Kidney epithelial cell (primary cell): Measurements from ENCODE around the gene NAP1L5. TPM values are rescaled to one million over a fixed set of nuclear protein-coding genes. Genes with fewer than 3 reads are reported as not detected.

Experiments
- DNase-seq: peaks from one replicate; pipeline ENCODE4 v3.0.0-alpha.2; 2010; ENCODE audit warnings: low read depth
- H3K27me3 ChIP-seq: 2 replicates; pipeline ENCODE4 v1.6.0; 2011; ENCODE audit warnings: low read length; ENCODE audit not compliant: control insufficient read depth, insufficient read depth
- H3K36me3 ChIP-seq: 2 replicates; pipeline ENCODE4 v1.5.1; 2011; ENCODE audit warnings: low read length; ENCODE audit not compliant: control insufficient read depth, insufficient read depth
- H3K4me3 ChIP-seq: 2 replicates; pipeline ENCODE4 v1.5.1; 2011; ENCODE audit warnings: low read depth, mild to moderate bottlenecking, control low read depth, low read length
- CTCF ChIP-seq: IDR thresholded peaks from 2 replicates; pipeline ENCODE4 v1.5.1; 2011; ENCODE audit warnings: mild to moderate bottlenecking, moderate library complexity, low read length, control low read depth, inconsistent platforms; ENCODE audit not compliant: insufficient read depth, poor library complexity, severe bottlenecking
- total RNA-seq: library from RNA; depleted of rRNA; stranded (reverse); fragments of >200 nt; gene quantifications from 2 replicates; pipeline ENCODE4 v1.2.3, GENCODE V29; 2015

NAP1L5 gene
- 0.96 and 2.5 TPM in 2 replicates for total RNA-seq

DNA sequence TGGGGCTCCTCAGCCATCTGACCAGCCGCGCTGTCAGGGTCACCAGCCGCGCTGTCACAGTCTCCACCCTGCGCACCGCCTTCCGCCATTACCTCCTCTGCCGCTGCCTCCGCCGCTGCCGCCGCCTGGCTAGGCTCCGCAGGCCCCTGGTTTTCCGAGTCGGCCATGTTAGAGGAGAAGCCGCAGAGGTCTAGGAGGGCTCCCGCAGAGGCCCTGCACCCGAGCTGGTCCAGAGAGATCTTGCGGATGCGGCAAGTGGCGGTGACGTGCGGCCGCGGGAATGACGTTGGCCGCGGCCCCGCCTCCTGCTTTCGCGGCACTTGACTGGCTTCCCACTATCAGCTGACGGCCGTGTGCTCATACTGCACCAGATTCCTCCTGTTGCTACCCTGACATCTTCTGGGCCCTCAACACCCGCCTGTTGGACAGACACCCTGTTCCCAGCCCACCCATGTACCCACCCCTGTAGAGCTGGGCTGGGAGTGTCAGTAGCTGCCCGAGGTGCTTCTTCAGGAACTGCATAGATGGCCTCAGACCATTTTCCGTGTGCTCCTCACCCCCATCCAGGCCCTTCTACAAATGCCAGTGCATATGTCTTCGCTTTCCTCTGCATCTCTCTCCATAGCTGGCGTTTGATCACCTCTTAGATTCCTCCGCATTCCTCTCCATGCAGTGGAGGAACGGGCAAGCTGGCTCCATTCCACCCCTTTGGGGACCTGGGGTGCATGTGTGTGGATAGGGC lies at the start of gene NAP1L5:
NAP1L5 (minus strand) TSS at position 242 of the 742 bp plus-strand sequence; CDS start at position 167, 75 bp downstream.
- H3K27me3 ChIP-seq: no peaks in the 10 kb centered on the region
- peak within 1 kb of the TSS; percentile 67 for H3K4me3 ChIP-seq
- no peak for TF ChIP-seq CTCF
- no peak for DNase-seq
- no peaks in the 10 kb centered on the region for H3K36me3 ChIP-seq

DNA sequence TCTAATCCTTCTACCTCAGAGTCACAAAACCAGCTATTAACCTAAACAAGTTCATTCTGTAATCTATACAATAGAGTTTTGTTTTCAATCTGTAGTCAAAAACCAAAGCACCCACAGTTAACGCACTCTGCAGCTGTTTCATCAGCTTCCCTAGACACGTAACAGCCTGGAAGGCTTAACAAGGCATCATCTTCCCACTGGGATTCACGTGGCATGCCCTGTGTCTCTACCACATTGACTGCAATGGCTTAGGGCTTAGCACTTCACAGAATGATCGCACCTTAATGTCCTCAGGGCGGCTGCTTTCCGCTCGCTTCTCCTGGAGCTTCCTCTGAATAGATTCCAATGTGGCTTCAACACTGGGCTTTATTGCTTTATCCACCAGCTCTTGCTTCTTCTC lies 49.7 kb upstream of the NAP1L5 start:
- no peak for TF ChIP-seq CTCF
- no peaks in the 10 kb centered on the region for H3K36me3 ChIP-seq
- H3K27me3 ChIP-seq: no peaks in the 10 kb centered on the region
- no peak for DNase-seq
- H3K4me3 ChIP-seq: no peak overlapping the region

- no peak for TF ChIP-seq CTCF
- DNase-seq: no peak
- Histone ChIP-seq H3K4me3 (no peak overlapping the region), H3K36me3 (no peaks in the 10 kb centered on the region), H3K27me3 (no peaks in the 10 kb centered on the region)
Observed at GRCh38 chr4:88746206-88746605, 48.6 kb upstream of the NAP1L5 start.

DNA sequence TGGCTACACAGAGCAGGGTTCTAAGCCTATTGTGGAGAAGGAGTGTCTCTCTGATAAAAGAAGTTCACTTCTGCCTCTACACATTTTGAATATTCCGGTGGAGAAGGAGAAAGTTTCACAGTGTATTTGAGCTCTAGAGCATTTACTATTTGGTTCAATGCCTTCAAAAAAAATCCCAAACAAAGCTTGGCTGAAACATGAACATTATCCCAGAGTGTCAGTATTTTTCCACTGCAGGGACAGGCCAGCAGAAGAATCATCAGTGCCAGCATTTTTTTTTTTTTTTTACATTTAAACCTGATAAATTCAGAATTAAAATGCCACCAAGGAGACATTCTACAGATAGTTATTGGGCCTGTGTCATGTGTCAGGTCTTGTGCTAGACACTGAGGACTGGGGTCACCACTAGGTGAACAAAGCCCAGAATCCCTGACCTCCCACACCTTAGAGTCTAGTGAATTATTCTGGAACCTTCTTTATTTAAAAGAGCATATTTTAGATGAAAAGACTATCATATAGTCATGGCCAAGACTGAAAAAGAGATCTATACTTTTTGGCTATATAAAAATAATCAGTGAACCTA lies 48.0 kb upstream of the NAP1L5 start:
- H3K4me3 ChIP-seq: no peak overlapping the region
- no peak for TF ChIP-seq CTCF

GRCh38 chr4:88745175-88745574 lies 47.5 kb upstream of the NAP1L5 start:
- no peak overlapping the region for H3K4me3 ChIP-seq
- TF ChIP-seq CTCF: no peak
- H3K36me3 ChIP-seq: no peaks in the 10 kb centered on the region
- DNase-seq: no peak
- no peaks in the 10 kb centered on the region for H3K27me3 ChIP-seq

More for the DNA sequence above, 48.0 kb upstream of the NAP1L5 start:
- Histone ChIP-seq H3K27me3 (no peaks in the 10 kb centered on the region), H3K36me3 (no peaks in the 10 kb centered on the region)
- DNase-seq: no peak
